SIG-M5 (cell line): Measurements from ENCODE around the gene BCL2.

Experiments used
- DNase-seq: peaks from one replicate; lab custom pipeline; 2025; lab: John Stamatoyannopoulos, UW

BCL2 gene

DNA sequence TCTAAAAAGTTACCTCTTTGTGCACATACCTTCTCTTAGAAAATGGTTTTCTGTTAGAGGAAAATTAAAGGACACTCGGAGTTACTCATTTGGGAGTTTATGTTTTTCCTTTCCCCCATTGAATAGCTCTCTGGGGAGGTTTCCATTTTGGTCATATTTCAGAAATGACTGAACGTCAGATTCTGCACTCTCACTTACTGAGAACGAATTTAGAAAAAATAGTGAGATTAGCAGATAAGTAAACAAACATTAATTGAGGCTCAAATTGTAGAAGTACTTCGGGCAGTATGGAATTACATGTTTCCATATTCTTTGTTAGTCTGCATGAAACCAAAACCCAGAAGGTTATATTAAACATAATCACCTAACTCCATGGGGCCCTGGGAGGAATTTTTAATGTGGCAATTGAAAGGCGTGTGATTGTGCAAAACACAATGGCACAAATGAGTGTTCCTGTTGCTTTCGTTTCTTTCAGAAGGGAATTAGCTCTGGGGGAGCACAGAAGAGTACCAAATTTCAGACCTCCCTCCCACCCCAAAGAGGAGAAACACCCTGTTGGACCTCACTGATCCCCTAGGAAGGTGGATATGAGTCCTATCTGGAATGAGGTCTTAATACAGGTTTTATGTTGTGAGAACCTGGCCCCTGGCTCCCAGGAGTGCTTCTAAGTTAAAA is 212.3 kb downstream of the BCL2 start:
- no peak for DNase-seq

DNA sequence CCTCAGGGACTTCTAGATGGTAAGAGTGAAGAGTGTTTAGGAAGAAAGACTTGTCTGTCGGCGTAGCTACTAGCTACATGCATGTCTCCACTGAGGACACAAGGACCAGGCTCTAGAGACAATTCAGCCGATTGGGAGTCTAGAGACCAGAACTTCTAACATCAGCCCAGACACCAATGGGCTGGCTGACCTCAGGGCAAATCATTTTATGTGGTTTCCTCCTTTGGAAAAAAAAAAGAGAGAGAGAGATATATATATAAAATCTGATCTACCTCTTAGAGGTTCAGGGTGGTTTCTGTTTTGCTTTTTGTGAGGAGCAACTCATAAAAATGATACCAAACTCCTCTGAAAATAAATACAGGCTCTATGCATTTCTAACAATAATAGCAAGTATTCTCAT is 212.8 kb downstream of the BCL2 start:
- DNase-seq = no peak

DNA sequence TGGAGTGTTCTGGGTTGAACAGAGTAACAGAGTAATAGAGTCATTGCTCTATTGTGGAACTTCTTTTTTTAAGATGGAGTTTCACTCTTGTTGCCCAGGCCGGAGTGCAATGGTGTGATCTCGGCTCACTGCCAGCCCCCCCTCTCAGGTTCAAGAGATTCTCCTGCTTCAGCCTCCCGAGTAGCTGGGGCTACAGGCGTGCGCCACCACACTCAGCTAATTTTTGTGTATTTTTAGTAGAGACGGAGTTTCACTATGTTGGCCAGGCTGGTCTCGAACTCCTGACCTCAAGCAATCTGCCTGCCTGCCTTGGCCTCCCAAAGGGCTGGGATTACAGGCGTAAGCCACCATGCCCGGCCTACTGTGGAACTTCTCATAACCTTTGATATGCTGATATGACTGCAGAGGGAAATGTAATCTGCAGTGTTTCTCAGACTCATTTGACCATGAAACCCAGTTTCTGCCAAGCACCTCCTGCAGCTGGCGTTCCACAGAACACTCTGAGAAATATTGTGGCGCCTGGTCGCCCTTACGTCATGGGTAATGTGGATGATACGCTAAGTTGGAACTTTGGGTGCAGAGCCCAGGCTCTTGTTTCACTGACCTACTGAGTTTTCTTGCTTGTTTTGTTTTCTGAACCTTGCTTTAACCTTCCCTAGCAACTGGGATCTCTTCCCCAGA is 213.8 kb downstream of the BCL2 start:
- no peak for DNase-seq

DNA sequence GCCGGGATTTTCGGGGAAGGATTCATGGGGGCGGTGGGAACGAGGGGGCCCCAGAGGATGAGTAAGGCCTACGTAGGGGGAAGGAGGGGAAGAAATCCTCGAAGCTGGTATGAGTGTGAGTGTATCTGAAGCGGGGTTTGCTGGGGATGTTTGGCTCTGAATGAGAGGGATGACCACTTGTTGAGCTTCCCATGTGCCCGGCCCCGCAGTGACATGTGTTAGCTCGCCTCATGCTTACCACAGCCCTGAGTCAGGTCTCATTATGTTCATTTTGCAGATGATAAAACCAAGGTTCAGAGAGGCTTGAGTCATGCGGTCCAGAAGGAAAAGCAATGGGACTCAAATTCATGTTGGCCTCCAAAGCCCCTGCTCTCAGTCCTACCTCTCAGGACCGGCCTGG is 214.7 kb downstream of the BCL2 start:
- no peak for DNase-seq

DNA sequence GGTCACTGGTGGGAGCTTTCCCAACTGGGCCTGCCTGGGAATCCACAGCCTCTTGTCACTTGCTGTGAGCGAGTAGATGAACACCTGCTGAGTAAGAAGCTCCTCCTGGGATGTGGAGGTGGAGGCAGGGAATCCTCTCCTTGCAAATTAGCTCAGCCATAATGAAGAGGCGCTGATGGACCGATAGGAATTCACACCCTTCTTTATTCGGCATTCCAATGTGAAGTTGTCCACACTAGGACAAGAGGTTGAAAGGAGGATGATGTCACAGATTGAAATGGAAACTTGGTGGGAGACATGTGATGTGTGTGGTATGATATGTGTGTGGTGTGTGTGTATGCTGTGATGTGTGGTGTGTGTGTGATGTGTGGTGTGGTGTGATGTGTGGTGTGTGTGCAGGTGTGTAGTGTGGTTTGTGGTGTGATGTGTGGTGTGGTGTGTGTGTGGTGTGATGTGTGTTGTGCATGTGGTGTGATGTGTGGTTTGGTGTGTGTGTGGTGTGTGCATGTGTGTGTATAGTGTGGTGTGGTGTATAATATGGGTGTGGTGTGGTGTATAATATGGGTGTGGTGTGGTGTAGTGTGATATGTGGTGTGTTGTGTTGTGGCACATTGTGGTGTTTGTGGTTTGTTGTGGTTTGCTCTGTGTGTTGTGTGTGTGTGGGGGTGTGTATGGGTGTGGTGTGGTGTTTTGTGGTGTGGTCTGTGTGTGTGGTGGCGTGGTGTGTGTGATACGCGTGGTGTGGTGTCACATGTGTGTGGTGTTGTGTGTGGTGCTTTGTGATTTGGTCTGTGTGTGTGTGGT is 216.4 kb downstream of the BCL2 start:
- DNase-seq = no peak

- no peak for DNase-seq
These were observed 218.9 kb downstream of the BCL2 start for GRCh38 chr18:63100630-63101055.

DNA sequence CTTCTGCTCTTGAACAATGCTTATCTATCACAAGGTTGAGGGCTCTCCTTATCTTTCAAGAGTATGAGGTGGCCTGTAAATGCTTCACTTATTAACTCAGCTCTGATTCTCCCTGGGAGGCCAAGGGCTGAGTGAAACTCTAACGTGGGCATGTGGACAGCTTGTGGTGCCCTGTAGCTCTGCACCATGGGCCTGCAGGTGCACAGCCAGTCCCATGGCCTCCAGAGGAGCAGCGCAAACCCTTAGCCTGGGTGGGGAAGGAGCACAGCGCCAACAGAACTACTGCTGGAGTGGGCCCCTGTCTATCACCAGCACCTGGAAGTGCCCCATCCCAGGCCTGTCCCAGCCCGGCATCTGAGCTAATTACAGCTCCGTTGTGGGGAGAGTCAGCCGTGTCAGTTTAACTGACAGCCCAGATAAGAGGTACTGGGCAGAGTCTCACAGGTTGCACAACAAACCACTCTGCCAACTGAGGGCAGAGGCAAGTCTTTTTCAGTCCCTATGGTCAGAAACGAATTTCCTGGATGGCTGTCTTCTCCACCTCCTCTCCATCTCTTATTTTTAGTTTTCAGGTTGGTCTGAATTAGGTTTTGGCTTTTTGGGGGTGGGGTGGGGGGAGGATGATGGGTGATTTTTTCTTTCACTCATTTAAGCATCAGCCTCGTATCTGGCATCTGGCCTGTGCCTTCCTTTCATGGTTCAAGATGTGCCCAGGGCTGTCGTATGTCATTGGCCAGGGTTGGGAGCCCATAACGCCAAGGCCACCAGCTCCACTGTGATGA is 219.5 kb downstream of the BCL2 start:
- DNase-seq = peak; percentile 95

GRCh38 chr18:63099091-63099840 is 220.3 kb downstream of the BCL2 start:
- peak; percentile 14 for DNase-seq

DNA sequence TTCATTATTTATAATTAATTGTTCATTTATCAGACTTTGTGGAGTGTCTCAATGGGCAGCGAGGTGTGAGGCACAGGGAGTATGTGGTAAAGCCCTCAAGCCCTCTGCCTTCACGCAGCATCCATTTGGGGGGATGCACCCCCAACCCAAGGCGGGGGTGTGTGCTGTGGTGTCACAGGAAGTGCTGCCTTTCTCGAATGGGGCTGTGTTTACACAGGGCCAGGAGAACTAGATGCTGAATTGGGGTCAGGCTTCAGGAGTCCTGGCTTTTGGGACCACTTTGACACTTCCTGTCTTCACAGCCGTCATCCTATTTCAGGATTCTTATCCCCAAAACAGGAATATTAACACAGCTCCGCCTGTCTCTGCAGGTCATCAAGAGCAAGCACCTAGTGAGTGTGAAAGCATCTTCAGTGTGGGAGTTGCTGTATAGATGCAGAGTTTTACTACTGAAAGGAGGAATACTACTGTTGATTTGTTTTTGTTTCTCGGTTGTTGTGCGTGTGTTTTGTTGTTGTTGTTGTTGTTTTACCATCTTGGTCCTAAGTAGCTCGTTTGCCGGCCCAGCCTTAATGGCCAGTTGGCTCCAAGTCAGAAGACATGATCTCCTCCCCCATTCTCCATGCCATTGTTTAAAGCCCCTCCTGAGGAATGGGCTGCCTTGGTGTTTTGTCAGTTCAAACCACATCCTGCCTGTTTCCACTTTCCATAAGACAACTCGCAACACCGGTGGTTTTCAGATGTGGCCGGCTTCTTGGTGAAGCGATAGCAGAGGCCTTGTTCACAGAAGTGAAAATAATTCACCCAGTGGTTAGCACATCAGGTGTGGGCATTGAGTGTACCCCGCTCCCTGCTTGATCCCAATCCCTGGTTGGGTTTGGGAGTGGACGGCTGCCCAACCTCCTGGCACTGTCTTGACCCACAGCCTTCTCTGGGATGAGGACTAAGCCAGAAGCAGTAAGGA is 221.3 kb downstream of the BCL2 start:
- DNase-seq = peak; percentile 23

DNA sequence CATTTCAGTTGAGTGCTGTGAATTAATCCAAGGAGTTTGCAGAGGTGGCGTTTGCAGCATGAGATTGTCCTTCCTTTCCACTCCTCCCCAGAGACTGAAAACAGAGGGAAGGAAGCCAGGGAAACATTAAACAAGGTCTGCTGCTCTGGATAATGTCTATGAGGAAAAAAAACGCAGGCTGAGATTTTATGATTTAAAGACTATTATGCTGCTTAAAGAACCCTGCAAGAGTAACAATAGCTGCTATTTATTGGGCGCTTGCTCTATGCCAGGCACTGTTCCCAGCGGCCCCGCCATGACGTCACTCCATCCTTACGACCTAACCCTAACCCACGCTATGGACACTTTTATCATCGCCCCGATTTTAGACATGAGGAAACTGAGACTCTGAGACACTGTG is 222.4 kb downstream of the BCL2 start:
- DNase-seq = no peak

- DNase-seq = no peak
These were observed 223.2 kb downstream of the BCL2 start for GRCh38 chr18:63096327-63096874.

DNA sequence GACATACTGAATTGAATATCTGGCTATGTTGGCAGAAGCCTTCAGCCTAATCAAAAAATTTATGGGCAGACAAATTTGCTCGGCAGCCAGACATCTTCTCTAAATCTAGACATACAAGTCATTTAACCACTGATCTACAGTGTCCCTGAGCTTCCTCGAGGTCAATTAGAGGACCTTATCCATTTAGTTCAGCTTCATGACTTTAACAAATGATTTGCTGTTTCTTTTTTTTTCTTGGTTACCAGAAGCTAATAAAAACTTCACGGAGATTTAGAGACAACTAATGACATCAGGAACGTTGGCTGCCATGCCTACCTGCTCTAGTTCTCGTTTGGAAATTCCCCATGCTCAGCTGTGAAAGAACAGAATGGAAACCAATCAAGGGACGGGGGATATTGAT is 223.8 kb downstream of the BCL2 start:
- DNase-seq = no peak

- DNase-seq = no peak
These were observed 227.8 kb downstream of the BCL2 start for GRCh38 chr18:63091671-63092364.

GRCh38 chr18:63090334-63090733 is 229.2 kb downstream of the BCL2 start:
- DNase-seq = no peak

DNA sequence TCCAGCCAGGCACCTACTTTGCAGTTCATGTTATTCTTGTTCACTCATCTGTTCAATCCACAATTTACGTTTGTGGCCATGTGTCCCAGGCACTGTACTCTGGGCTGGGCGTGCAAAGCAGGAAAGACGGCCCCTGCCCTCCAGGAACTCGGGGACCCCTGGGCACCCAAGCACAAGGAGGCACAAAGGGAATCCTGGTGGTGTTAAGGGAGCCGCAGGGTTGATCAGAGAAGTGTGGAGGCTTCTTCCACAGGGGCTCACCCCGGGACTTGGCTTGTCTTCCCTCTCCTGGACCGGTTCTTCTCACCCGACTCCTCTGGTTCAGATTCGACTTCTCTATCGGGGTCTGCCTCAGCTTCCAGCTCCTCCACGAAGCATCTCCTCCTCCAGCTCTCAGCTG is 230.5 kb downstream of the BCL2 start:
- DNase-seq = no peak

DNA sequence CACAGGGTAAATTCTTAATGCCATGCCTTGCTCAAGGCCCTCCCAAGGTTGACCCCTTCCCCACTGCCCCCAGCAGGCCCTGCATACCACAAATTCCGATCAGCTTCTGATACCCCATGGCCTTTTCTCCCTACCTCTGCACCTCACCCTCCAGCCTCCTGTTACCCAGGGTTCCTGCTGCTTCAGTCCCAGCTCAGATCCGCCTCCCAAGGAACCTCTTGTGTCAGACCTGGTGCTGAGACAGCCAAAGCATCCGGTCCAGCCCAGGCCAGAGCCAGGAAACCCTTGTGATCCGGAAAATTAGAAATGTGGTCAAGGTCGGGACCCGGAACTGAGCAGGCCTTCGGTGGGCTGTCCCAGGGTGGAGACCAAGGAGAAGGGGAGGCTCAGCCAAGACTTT is 231.3 kb downstream of the BCL2 start:
- DNase-seq = no peak

DNA sequence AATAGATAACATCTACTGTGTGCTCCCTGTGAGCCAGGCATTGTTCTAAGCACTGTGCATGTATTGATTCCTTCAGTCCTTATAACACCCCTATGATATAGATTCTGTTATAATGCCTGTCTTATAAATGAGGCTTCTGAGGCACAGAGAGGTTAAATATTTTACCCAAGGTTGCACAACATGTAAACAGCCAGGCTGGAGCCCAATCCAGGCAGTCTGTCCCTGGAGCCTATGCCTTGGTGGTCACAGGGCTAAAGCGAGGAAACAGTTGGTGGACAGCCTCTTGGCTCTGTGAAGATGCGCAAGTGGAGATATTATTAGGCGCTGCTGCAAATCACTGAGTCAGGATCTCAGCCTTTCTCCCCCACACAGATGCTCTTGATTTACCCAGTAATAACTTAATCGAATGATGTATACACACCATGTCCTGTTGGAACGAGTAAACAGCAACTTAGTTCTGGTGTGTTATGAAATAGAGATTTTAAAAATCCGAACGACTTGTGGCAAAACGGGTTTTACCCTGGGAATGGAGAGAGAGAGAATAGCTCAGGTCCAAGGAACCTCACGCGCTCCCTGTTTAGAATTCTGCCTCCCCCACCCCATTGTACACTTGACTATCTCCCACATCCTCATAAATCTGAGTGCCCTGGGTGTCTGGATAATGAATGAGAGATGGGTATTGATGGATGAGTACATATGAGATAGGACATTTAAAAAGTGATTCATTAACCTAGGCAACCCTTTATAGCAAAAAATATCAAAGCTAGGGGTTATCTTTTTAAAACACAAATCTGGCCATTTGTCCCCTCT is 231.9 kb downstream of the BCL2 start:
- no peak for DNase-seq

GRCh38 chr18:63085611-63086010 is 234.0 kb downstream of the BCL2 start:
- no peak for DNase-seq

DNA sequence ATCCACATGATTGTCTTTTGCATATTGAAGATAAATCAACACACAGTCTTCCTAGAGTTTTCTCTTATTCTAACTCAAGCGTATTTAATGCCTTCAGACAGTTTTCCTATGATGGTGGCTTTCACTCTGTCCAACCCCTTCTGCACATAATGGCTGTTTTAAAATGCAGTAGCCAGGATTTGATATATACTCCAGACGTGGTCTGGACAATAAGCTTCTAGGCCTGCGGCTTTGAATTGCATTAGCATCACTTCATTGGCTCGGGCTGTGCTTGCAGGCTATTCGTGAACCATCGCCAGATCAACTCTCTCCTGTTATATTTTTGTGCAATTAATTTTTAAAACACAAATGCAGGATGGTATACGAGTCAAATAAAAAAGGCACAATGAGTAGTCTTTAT is 235.3 kb downstream of the BCL2 start:
- no peak for DNase-seq
